ENCODE results near the gene LPCAT3. TPM values are rescaled to one million over a fixed set of nuclear protein-coding genes. Genes with fewer than 3 reads are reported as not detected.

LPCAT3 gene
- total and polyA plus RNA-seq, 2 of the 13 experiments (the other 11 are each of a cell fraction or from before 2014, with no cell fraction given): 44.5 to 64.3 TPM

DNA sequence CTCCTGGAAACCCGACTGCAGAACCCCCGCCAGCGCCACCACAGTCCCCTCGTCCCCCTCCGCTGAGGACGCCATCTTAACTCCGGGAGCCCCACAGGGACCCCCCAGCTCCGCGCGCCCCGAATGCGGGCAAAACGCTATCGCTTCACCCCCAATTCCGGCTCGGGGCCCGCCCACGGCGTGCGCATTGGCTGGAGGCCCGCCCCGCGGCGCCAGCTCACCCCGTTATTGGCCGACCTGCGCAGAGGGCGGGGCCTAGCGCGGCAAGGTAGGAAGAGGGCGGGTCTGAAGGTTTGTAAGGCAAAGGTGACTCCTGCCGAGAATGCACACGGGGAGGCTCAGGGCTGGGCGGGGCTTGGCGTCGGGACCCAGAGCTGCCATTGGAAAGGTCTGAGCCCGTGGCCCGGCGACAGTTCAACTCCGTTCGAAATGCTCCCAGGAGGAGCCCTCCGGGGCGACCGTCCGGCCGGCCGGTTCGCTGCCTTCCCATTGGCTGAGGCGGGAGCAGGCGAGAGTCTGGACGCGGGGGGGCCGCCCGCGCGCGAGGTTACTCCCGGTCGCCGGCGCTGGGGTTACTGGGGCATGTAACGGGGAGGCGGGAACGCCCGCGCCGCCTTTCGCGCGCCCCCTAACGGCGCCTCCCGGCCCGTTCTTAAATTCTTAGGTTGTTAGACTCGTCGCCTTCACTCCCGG lies at the start of gene LPCAT3 (continued):
- TF ChIP-seq TBP (CRISPR knock-in tag; IDR thresholded peaks at IDR 0.05) (no peak), ZNF496 (CRISPR knock-in tag; IDR thresholded peaks at IDR 0.05; ENCODE audit: insufficient replicate concordance) (no peak), ZSCAN12 (CRISPR knock-in tag; IDR thresholded peaks at IDR 0.05) (0 out of 2 replicates have a peak, but pooled peaks have one; percentile 39), KAT7 (CRISPR knock-in tag; IDR thresholded peaks at IDR 0.05; ENCODE audit: borderline replicate concordance) (peak; percentile 61; the same call in 1 of the 2 replicates), GFI1 (CRISPR knock-in tag; IDR thresholded peaks at IDR 0.05; ENCODE audit: borderline replicate concordance) (peak; percentile 20; the same call in 1 of the 2 replicates), FOXP1 (IDR thresholded peaks at IDR 0.05) (no peak), FOXP1 (CRISPR knock-in tag; IDR thresholded peaks at IDR 0.05) (no peak), ZNF605 (CRISPR knock-in tag; IDR thresholded peaks at IDR 0.05) (peak; percentile 81; the same call in 1 of the 2 replicates), KDM3A (CRISPR knock-in tag; IDR thresholded peaks at IDR 0.05; ENCODE audit: low read depth) (peak; percentile 81; the same call in 1 of the 2 replicates), JUNB (CRISPR knock-in tag; IDR thresholded peaks at IDR 0.05; ENCODE audit: borderline replicate concordance) (no peak), KAT8 (CRISPR knock-in tag; IDR thresholded peaks at IDR 0.05) (peak; percentile 64), ZFY (CRISPR knock-in tag; IDR thresholded peaks at IDR 0.05) (0 out of 2 replicates have a peak, but pooled peaks have one; percentile 23), NR2C2 (CRISPR knock-in tag; IDR thresholded peaks at IDR 0.05; ENCODE audit: borderline replicate concordance) (peak; percentile 71), HOMEZ (CRISPR knock-in tag; IDR thresholded peaks at IDR 0.05; ENCODE audit: low read depth) (0 out of 2 replicates have a peak, but pooled peaks have one; percentile 33), NCOR1 (IDR thresholded peaks at IDR 0.05; ENCODE audit: borderline replicate concordance, low read length) (peak; percentile 80; the same call in 1 of the 2 replicates), ZNF143 (CRISPR knock-in tag; IDR thresholded peaks at IDR 0.05) (peak; percentile 60), ZHX1 (CRISPR knock-in tag; IDR thresholded peaks at IDR 0.05; ENCODE audit: low read depth) (0 out of 2 replicates have a peak, but pooled peaks have one; percentile 11), POLR2G (IDR thresholded peaks at IDR 0.05; ENCODE audit: low read depth, low read length) (peak; percentile 82)
- TF ChIP-seq, protein P1, sequence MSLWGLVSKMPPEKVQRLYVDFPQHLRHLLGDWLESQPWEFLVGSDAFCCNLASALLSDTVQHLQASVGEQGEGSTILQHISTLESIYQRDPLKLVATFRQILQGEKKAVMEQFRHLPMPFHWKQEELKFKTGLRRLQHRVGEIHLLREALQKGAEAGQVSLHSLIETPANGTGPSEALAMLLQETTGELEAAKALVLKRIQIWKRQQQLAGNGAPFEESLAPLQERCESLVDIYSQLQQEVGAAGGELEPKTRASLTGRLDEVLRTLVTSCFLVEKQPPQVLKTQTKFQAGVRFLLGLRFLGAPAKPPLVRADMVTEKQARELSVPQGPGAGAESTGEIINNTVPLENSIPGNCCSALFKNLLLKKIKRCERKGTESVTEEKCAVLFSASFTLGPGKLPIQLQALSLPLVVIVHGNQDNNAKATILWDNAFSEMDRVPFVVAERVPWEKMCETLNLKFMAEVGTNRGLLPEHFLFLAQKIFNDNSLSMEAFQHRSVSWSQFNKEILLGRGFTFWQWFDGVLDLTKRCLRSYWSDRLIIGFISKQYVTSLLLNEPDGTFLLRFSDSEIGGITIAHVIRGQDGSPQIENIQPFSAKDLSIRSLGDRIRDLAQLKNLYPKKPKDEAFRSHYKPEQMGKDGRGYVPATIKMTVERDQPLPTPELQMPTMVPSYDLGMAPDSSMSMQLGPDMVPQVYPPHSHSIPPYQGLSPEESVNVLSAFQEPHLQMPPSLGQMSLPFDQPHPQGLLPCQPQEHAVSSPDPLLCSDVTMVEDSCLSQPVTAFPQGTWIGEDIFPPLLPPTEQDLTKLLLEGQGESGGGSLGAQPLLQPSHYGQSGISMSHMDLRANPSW (CRISPR knock-in tag; IDR thresholded peaks at IDR 0.05; ENCODE audit: borderline replicate concordance): no peak; the same call in 1 of the 2 replicates
- TF ChIP-seq, protein P2, sequence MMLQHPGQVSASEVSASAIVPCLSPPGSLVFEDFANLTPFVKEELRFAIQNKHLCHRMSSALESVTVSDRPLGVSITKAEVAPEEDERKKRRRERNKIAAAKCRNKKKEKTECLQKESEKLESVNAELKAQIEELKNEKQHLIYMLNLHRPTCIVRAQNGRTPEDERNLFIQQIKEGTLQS (CRISPR knock-in tag; IDR thresholded peaks at IDR 0.05): no peak
- TF ChIP-seq, protein P3, sequence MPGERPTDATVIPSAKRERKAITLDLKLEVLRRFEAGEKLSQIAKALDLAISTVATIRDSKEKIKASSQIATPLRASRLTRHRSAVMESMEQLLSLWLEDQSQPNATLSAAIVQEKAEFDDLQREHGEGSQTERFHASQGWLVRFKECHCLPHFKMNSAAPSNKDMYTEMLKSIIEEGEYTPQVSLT (CRISPR knock-in tag; IDR thresholded peaks at IDR 0.05; ENCODE audit: borderline replicate concordance, low read depth): no peak

Measured in HepG2 (cell line).